ENCODE measurements around the gene KCNJ1.

GRCh38 chr11:128911701-128912100 is 44.6 kb upstream of the KCNJ1 start:
- TF ChIP-seq CTCF (conservative IDR thresholded peaks at IDR 0.05; ENCODE audit: low read depth, low read length): no peak
- no peak for TF ChIP-seq EZH2phosphoT487 (IDR thresholded peaks at IDR 0.05; ENCODE audit: borderline replicate concordance, low read length)
